Lower leg skin (tissue), 3 donors: ENCODE data around the gene ZSCAN5A.

ENCODE experiments used
- POLR2A ChIP-seq, 2 donors: fragments of 450-650 bp; IDR thresholded peaks; one replicate each; pipeline ENCODE4 v1.6.1; 2016 to 2017; ENCODE audit warnings: antibody characterized with exemption in 2 of 2, mild to moderate bottlenecking in 1 of 2, moderate library complexity in 1 of 2
- TF ChIP-seq, protein P1 (sequence below), 3 donors: fragments of 450-650 bp; IDR thresholded peaks; one replicate each; pipeline ENCODE4 v1.5.1; 2016; ENCODE audit warnings: antibody characterized with exemption in 3 of 3, mild to moderate bottlenecking in 3 of 3, moderate library complexity in 2 of 3

DNA sequence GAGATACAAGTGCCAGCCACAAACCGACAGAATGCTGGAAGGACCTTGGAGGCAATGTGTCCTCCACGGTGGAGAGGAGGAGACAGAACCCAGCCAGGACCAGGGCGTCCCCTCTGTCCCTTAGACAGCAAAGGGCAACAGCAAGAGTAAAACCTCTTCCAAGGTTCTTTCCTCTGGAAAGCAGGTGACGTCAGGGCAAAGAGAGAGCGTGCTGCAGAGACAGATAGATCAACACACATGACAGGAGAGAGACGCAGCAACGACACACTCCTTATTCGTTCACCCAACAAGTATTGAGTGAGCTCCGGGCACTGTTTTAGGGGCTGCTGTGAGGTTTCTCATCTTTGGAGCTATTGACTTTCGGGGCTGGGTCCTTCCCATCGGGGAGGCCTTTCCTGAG is 140.1 kb downstream of the ZSCAN5A start:
- TF ChIP-seq, protein P1, sequence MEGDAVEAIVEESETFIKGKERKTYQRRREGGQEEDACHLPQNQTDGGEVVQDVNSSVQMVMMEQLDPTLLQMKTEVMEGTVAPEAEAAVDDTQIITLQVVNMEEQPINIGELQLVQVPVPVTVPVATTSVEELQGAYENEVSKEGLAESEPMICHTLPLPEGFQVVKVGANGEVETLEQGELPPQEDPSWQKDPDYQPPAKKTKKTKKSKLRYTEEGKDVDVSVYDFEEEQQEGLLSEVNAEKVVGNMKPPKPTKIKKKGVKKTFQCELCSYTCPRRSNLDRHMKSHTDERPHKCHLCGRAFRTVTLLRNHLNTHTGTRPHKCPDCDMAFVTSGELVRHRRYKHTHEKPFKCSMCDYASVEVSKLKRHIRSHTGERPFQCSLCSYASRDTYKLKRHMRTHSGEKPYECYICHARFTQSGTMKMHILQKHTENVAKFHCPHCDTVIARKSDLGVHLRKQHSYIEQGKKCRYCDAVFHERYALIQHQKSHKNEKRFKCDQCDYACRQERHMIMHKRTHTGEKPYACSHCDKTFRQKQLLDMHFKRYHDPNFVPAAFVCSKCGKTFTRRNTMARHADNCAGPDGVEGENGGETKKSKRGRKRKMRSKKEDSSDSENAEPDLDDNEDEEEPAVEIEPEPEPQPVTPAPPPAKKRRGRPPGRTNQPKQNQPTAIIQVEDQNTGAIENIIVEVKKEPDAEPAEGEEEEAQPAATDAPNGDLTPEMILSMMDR (IDR thresholded peaks at IDR 0.05) = no peak
- TF ChIP-seq POLR2A (IDR thresholded peaks at IDR 0.05) = no peak
